Activated T-helper 1 cell treated with anti-CD3 and anti-CD28 coated beads, Interleukin-12 subunit alpha, Interleukin-12 subunit beta, Interleukin-2, Interleukin-4 antibody, amounts not matched to agents 30 ng/mL and 10 ng/mL and 1 ng/mL, durations not matched to agents 14 hours and 24 hours and 36 hours (primary cell): Measurements from ENCODE around the gene PARD3B. TPM values are rescaled to one million over a fixed set of nuclear protein-coding genes. Genes with fewer than 3 reads are reported as not detected.

Source experiments
- DNase-seq: peaks from one replicate; pipeline ENCODE4 v3.0.0; 2021; ENCODE audit warnings: low spot score
- H3K27ac Mint-ChIP-seq: one replicate; pipeline ENCODE4 v1.8.0; 2021; ENCODE audit warnings: mild to moderate bottlenecking, mixed read lengths
- H3K27me3 Mint-ChIP-seq: one replicate; pipeline ENCODE4 v1.8.0; 2022; ENCODE audit warnings: mild to moderate bottlenecking, moderate library complexity, mixed read lengths; ENCODE audit not compliant: insufficient read depth
- H3K36me3 Mint-ChIP-seq: one replicate; pipeline ENCODE4 v1.8.0; 2021; ENCODE audit warnings: low read depth, mixed read lengths
- H3K4me1 Mint-ChIP-seq: one replicate; pipeline ENCODE4 v1.8.0; 2021; ENCODE audit warnings: low read depth, mixed read lengths
- H3K4me3 Mint-ChIP-seq: one replicate; pipeline ENCODE4 v1.8.0; 2021; ENCODE audit warnings: mild to moderate bottlenecking, moderate library complexity, mixed read lengths
- H3K9me3 Mint-ChIP-seq: one replicate; pipeline ENCODE4 v1.8.0; 2021; ENCODE audit warnings: mixed read lengths
- intact Hi-C: fragments of 100-400 bp; cut with micrococcal nuclease; formaldehyde crosslinking; loops from one replicate; pipeline ENCODE4 v1.15.1; 2024
- total RNA-seq: library from RNA; stranded (reverse); gene quantifications from 2 replicates; pipeline ENCODE4 v1.2.3, GENCODE V29; 2022

PARD3B gene
- total RNA-seq, 1 donor from 2014 or later = 0.26 TPM

DNA sequence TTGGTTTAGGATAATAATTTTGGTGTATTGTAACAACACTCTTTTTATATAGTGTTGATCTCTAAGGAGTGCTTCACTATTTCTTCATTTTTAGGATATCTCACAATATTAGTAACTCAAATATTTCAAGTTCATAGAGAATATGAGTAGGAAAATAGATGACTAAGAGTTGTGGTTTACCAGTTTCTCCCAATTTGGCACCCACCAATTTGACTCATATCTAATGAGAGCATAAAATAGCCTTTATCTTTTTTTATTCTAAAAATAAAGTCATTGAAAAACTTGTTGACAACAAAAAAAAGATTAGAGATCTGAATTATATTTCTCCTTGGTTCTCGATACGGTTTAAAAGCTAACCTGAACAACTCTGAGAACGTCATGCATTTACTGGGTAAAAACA lies 204.0 kb downstream of the PARD3B start:
- intact Hi-C loops = no loop called here
- Mint-ChIP-seq H3K4me1 (no peaks in the 10 kb centered on the region), H3K27ac (no peak overlapping the region), H3K4me3 (no peak overlapping the region), H3K36me3 (no peaks in the 10 kb centered on the region), H3K9me3 (no peaks in the 10 kb centered on the region), H3K27me3 (no peaks in the 10 kb centered on the region)
- no peak for DNase-seq

DNA sequence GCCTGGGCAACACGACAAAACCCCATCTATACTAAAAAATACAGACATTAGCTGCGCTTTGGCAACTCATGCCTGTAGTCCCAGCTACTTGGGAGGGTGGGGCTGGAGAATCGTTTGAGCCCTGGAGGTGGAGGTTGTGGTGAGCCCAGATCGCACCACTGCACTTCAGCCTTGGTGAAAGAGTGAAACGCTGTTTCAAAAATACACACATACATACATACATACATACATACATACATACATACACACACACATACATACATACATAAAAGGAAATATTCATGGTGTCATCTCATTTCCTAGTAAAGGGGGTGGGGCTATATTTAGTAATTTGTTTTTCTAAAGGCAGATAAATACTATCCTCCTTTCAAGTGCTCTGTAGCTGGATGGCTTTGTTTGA lies 205.1 kb downstream of the PARD3B start:
- DNase-seq = no peak
- H3K27me3 Mint-ChIP-seq = no peaks in the 10 kb centered on the region
- H3K36me3 Mint-ChIP-seq = no peaks in the 10 kb centered on the region
- intact Hi-C loops = no loop called here
- no peaks in the 10 kb centered on the region for H3K9me3 Mint-ChIP-seq
- no peaks in the 10 kb centered on the region for H3K4me1 Mint-ChIP-seq
- no peak overlapping the region for H3K27ac Mint-ChIP-seq
- H3K4me3 Mint-ChIP-seq = no peak overlapping the region

DNA sequence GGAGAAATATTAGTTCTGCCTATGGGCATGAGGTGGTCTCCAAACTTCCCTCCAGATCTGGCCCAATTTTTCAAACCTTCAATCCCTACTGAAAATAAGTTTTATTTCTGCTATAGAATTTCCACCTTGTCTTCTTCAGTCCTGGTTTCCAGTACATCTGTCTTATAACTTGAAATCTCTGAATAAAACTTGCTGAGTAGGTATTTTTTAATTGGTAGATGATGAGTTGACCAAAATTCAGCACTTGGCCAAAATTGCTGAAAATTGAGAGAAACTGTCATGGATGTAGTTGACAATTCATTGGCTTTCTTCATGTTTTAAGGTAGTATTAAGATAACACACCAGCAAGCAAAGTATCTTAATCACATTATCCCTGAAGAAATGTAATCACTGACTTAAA lies 206.2 kb downstream of the PARD3B start:
- H3K9me3 Mint-ChIP-seq = no peaks in the 10 kb centered on the region
- intact Hi-C loops = no loop called here
- H3K4me3 Mint-ChIP-seq = no peak overlapping the region
- H3K4me1 Mint-ChIP-seq = no peaks in the 10 kb centered on the region
- no peak overlapping the region for H3K27ac Mint-ChIP-seq
- H3K27me3 Mint-ChIP-seq = no peaks in the 10 kb centered on the region
- no peaks in the 10 kb centered on the region for H3K36me3 Mint-ChIP-seq
- DNase-seq = no peak

DNA sequence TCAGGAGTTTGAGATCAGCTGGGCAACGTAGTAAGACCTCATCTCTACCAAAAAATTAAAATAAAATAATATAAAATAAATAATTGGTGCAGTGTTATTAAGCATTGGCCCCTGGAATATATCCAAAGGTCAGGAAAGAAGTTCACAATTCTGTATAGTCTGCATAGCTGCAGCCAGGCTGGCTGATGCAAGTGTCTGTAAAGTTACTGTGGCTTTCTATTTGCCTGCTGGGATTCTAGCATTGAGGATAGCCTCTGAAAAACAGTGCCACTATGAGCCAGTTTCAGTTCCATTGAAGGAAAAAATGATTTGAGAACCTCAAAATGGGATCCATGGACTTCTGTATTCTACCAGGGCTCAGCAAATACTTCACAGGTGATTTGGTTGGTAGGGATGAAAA lies 208.6 kb downstream of the PARD3B start:
- H3K4me1 Mint-ChIP-seq = no peaks in the 10 kb centered on the region
- no peaks in the 10 kb centered on the region for H3K36me3 Mint-ChIP-seq
- H3K27me3 Mint-ChIP-seq = no peaks in the 10 kb centered on the region
- H3K9me3 Mint-ChIP-seq = no peaks in the 10 kb centered on the region
- no peak overlapping the region for H3K27ac Mint-ChIP-seq
- DNase-seq = no peak
- H3K4me3 Mint-ChIP-seq = no peak overlapping the region
- intact Hi-C loops = no loop called here

DNA sequence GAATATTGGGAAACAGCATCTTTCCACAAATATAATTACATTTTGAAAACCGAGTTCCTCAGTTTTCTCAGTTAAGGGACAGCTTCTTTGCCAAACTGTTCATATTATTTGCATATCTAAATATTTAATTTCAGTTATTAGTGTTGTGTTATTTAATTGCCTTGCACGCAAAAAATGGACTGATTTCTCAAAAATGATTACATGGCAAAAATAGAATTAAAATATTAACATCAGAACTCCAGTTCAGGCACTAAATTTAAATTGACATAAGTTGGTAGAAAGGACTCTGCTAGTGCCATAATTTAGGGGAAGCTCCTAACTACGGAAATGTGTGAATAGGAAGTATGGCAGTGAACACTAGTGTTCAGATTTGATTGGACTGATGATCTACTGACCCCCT lies 209.6 kb downstream of the PARD3B start:
- no peak for DNase-seq
- H3K36me3 Mint-ChIP-seq = no peaks in the 10 kb centered on the region
- no peak overlapping the region for H3K4me3 Mint-ChIP-seq
- no peak overlapping the region for H3K27ac Mint-ChIP-seq
- H3K4me1 Mint-ChIP-seq = no peaks in the 10 kb centered on the region
- no peaks in the 10 kb centered on the region for H3K27me3 Mint-ChIP-seq
- intact Hi-C loops = no loop called here
- H3K9me3 Mint-ChIP-seq = no peaks in the 10 kb centered on the region

DNA sequence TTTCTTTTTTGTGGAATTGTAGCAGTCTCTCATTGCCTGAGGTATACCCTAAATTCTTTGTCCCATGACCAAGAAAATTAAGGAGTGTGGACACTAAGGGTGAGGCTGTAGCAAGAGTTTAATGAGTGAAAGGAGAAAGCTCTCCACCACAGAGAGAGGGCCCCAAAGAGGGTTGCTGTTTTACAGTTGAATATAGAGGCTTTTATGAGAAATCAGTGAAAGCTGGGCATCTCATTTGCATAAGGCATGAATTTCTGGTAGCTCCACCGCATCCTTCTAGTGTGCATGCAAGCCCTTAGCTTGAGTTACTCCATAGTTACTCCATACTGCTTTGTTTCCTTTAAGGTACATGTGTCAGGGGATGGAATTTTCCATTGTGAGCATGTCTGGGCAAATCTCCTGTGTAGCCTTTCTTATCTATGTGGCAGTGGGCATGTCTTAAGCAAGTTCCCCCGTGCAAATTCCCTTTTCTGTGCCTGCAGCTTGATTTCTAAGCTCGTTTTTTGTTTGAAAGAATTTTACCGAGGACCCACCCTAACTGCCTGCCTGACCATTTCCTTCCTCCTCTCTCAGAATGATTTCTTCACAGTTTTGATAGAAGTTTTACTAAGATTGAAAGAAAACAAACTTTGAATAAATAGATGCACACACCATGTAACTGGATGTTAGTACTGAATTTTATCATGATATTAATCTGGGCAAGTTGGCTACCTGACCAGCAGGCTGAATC lies 218.9 kb downstream of the PARD3B start:
- no peaks in the 10 kb centered on the region for H3K4me1 Mint-ChIP-seq
- no peak overlapping the region for H3K27ac Mint-ChIP-seq
- H3K4me3 Mint-ChIP-seq = no peak overlapping the region
- DNase-seq = no peak
- H3K36me3 Mint-ChIP-seq = no peaks in the 10 kb centered on the region
- H3K27me3 Mint-ChIP-seq = peaks cover 2% of the 10 kb centered on the region
- intact Hi-C loops = no loop called here
- H3K9me3 Mint-ChIP-seq = peaks cover 19% of the 10 kb centered on the region

DNA sequence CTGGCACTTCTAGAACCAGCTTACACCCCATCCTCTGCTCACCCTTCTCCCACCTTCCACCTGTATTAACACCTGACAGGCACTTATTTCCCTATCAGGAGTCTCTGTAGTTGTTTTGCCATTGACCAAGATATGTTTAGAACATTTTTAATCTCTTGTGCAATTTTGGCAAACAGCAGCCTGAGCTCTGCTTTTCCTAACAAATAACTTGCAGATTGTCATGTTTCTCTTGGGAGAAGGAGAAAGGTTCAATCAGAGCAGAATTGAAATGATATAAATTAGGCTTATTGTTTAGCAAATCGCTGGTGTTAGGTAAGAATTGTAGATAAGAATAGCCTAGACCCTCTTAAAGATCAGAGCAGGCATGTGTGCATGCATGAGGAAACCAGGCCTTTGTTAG lies 225.5 kb downstream of the PARD3B start:
- Mint-ChIP-seq H3K36me3 (no peaks in the 10 kb centered on the region), H3K27me3 (peaks cover 9% of the 10 kb centered on the region), H3K4me3 (no peak overlapping the region), H3K4me1 (no peaks in the 10 kb centered on the region), H3K9me3 (no peaks in the 10 kb centered on the region), H3K27ac (no peak overlapping the region)
- intact Hi-C loops = no loop called here
- DNase-seq = no peak

DNA sequence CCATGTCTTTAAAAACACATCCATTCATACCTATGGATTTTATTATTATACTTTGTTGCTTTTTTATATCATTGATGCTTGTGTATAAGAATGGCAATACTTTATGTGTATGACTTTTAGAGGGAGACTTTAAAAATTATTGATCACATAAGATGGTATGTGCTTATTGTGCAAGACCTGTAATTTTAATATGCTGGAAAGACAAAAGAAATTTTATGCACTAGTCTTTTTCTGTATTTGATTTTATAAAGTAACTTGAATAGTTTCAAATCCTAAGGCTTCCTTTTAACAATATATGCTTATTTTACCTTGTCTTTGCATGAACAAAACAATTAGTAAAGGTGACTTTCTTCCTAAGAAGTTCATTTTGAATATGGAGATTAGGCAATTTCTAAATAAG lies 226.4 kb downstream of the PARD3B start:
- Mint-ChIP-seq H3K27ac (no peak overlapping the region), H3K36me3 (no peaks in the 10 kb centered on the region), H3K9me3 (no peaks in the 10 kb centered on the region), H3K4me3 (no peak overlapping the region), H3K4me1 (no peaks in the 10 kb centered on the region), H3K27me3 (peaks cover 9% of the 10 kb centered on the region)
- DNase-seq = no peak
- intact Hi-C loops = no loop called here

DNA sequence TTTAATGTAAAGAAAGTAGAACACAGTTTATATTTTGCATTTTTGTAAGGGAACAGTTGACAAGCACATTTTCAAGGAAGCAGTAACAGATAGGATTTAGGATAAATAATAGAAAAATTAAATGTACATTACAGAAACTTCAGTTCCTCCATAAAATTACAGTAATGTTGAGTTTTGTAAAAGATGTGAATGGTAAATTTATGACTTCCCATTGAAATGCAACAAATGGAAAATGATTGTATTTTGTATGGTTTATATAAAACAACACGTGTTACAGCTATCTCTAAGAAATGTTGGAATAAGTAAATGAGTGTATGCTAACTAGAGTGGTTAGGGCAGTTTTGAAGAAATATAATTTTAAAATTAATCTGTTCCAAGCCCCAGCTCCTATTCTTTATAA lies 227.3 kb downstream of the PARD3B start:
- no peaks in the 10 kb centered on the region for H3K4me1 Mint-ChIP-seq
- no peak for DNase-seq
- peaks cover 9% of the 10 kb centered on the region for H3K27me3 Mint-ChIP-seq
- no peak overlapping the region for H3K4me3 Mint-ChIP-seq
- no peak overlapping the region for H3K27ac Mint-ChIP-seq
- intact Hi-C loops = no loop called here
- H3K9me3 Mint-ChIP-seq = no peaks in the 10 kb centered on the region
- H3K36me3 Mint-ChIP-seq = no peaks in the 10 kb centered on the region

DNA sequence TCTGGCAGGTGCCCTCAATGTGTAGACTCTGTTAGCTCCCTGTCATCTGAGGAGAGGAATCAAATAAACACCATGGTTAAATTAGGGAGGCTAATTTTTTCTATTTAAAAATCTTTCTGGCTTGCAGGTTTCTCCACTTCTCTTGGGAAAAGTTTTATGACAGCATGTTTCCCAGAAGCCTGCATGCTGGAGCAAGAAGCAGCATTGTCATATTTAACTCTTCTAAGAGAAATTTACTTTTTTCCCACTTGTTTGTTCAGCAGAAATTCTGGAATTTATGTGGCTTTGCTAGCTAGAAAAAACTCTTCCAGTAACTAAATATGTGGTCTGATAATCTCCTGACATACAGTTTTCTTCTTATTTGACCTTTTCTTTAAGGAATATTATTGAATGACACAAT lies 230.5 kb downstream of the PARD3B start:
- no peak for DNase-seq
- Mint-ChIP-seq H3K27me3 (peaks cover 5% of the 10 kb centered on the region), H3K4me3 (no peak overlapping the region), H3K9me3 (no peaks in the 10 kb centered on the region), H3K27ac (no peak overlapping the region), H3K4me1 (no peaks in the 10 kb centered on the region), H3K36me3 (no peaks in the 10 kb centered on the region)
- intact Hi-C loops = no loop called here

DNA sequence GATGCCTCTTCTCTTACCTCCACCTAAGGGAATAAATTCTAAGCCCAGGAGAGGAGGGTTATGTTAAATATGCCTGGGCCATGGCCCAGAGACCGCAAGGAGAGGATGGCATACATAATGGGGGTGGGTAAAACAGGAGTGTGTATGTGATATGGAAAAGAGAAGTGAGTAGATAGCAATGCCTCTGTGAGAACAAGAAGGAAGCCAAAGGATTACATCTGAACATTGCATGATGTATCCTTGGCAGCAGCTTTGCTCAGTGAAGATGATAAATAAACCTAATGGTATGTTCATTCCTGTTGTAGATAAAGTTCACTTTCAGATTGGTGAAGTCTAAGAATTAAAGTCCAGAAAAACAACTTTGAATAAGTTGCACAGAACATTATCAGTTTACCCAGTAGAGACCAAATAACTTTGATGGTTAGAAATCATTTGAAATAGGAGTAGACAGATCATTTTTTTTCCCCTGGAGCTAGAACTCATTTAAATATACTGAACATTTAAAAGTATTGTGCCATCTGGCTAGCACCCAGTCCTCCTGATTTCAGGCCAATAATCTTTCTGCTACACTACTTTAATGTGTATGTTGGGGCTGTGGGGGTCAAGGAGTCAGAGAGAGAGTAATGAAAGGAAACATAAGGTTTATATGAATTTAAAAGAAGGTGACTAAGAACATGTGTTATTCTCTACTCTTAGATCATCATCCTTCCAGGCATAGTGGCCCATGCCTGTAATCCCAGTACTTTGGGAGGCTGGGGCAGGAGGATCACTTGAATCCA lies 231.7 kb downstream of the PARD3B start:
- no peaks in the 10 kb centered on the region for H3K36me3 Mint-ChIP-seq
- no peaks in the 10 kb centered on the region for H3K9me3 Mint-ChIP-seq
- no peak for DNase-seq
- H3K27ac Mint-ChIP-seq = no peak overlapping the region
- no peaks in the 10 kb centered on the region for H3K4me1 Mint-ChIP-seq
- H3K4me3 Mint-ChIP-seq = no peak overlapping the region
- intact Hi-C loops = no loop called here
- H3K27me3 Mint-ChIP-seq = peaks cover 5% of the 10 kb centered on the region

DNA sequence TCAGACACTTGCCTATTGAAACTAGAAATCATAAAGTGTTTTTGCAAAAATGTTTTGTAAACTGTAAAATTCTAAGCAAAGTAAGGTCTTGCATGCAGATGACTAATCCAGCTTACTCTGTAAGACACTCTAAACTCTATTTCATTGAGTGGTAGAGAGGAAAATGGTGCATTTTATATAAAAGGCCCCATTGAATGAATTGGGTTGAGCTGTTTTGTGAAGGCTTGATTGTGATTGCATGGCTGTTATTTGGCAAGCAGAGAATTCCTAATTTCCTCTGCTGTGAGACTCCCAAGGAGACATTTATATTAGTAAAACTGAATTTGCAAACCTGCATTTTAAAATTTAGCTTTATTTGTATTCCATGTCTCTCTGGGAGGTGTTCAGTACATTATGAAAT lies 234.5 kb downstream of the PARD3B start:
- DNase-seq = no peak
- no peaks in the 10 kb centered on the region for H3K36me3 Mint-ChIP-seq
- H3K9me3 Mint-ChIP-seq = no peaks in the 10 kb centered on the region
- peaks cover 1% of the 10 kb centered on the region for H3K27me3 Mint-ChIP-seq
- intact Hi-C loops = no loop called here
- H3K4me3 Mint-ChIP-seq = no peak overlapping the region
- no peaks in the 10 kb centered on the region for H3K4me1 Mint-ChIP-seq
- no peak overlapping the region for H3K27ac Mint-ChIP-seq

DNA sequence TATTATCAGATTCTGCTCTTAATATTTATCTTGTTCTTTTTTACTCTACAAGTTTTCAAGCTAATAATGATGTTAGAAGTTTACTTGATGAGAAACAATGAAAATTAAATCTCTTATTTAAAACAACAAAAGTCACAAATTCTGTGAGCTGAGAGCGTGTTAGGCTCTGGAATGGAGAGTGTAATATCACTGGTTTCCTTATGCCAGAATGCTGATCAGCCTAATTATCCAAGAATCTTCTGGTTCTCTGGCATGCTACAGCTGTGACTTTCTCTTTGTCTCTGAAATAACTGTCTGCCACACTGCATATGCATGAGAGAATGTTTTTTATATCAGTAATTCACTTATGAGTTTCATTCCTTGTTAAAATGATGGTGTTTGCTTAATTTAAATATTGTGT lies 236.7 kb downstream of the PARD3B start:
- Mint-ChIP-seq H3K27ac (no peak overlapping the region), H3K36me3 (no peaks in the 10 kb centered on the region), H3K9me3 (no peaks in the 10 kb centered on the region), H3K27me3 (peaks cover 1% of the 10 kb centered on the region), H3K4me1 (no peaks in the 10 kb centered on the region), H3K4me3 (no peak overlapping the region)
- intact Hi-C loops = no loop called here
- no peak for DNase-seq
